Cardiac muscle cell (in vitro differentiated cells and primary cell): ENCODE measurements around the gene ZSWIM6. TPM values are rescaled to one million over a fixed set of nuclear protein-coding genes. Genes with fewer than 3 reads are reported as not detected.

Experiments used
- DNase-seq, 2 donors: peaks; one replicate each; pipeline versions ENCODE4 v3.0.0 to v3.0.0-alpha.2; 2010 to 2017; ENCODE audit warnings: low read depth in 1 of 2, low spot score in 1 of 2
- H3K27ac ChIP-seq: fragments of 200-600 bp; sonication (generic); 2 replicates; pipeline ENCODE4 v1.5.1; 2016
- H3K27me3 ChIP-seq: fragments of 200-600 bp; sonication (generic); 2 replicates; pipeline ENCODE4 v1.6.0; 2016; ENCODE audit warnings: control low read depth
- H3K36me3 ChIP-seq: fragments of 200-600 bp; sonication (generic); 2 replicates; pipeline ENCODE4 v1.5.1; 2016; ENCODE audit warnings: control low read depth
- H3K4me1 ChIP-seq: fragments of 200-600 bp; sonication (generic); 2 replicates; pipeline ENCODE4 v1.8.1; 2017; ENCODE audit warnings: low read depth, mild to moderate bottlenecking, mixed run types
- H3K4me3 ChIP-seq: fragments of 200-600 bp; sonication (generic); 2 replicates; pipeline ENCODE4 v1.5.1; 2016; ENCODE audit warnings: mild to moderate bottlenecking
- H3K9me3 ChIP-seq: fragments of 200-600 bp; sonication (generic); 2 replicates; pipeline ENCODE4 v1.5.1; 2017; ENCODE audit warnings: low read depth, mild to moderate bottlenecking, control low read depth
- CTCF ChIP-seq: IDR thresholded peaks from 2 replicates; pipeline ENCODE4 v1.5.1; 2012; ENCODE audit warnings: low read depth, mild to moderate bottlenecking, low read length
- polyA plus RNA-seq: library from polyadenylated mRNA; unstranded; fragments of >200 nt; fragmentation: Nextera tagmentation; extraction: Ambion mirVana; gene quantifications from 2 replicates; pipeline ENCODE4 v1.2.1, GENCODE V29; 2016
- total RNA-seq: library from RNA; depleted of rRNA; stranded (reverse); fragments of >200 nt; gene quantifications from 2 replicates; pipeline ENCODE4 v1.2.3, GENCODE V29; 2016

The ZSWIM6 gene
- total and polyA plus RNA-seq, 2 experiments from 2014 or later = 3.4 to 8.3 TPM

- H3K9me3 ChIP-seq = no peaks in the 10 kb centered on the region
- no peak overlapping the region for H3K27ac ChIP-seq
- no peaks in the 10 kb centered on the region for H3K27me3 ChIP-seq
- no peak overlapping the region for H3K4me3 ChIP-seq
- no peak for DNase-seq
- H3K36me3 ChIP-seq = no peaks in the 10 kb centered on the region
- no peak for TF ChIP-seq CTCF
- peaks cover 12% of the 10 kb centered on the region for H3K4me1 ChIP-seq
Measured at GRCh38 chr5:61386045-61386800, 54.2 kb downstream of the ZSWIM6 start.

GRCh38 chr5:61389609-61390008 is 57.6 kb downstream of the ZSWIM6 start:
- H3K36me3 ChIP-seq = no peaks in the 10 kb centered on the region
- no peak for DNase-seq
- no peak overlapping the region for H3K4me3 ChIP-seq
- H3K9me3 ChIP-seq = no peaks in the 10 kb centered on the region
- H3K4me1 ChIP-seq = peaks cover 12% of the 10 kb centered on the region
- TF ChIP-seq CTCF = no peak
- no peaks in the 10 kb centered on the region for H3K27me3 ChIP-seq
- H3K27ac ChIP-seq = no peak overlapping the region

GRCh38 chr5:61394078-61394704 is 62.1 kb downstream of the ZSWIM6 start:
- no peak for DNase-seq
- TF ChIP-seq CTCF = no peak
- no peaks in the 10 kb centered on the region for H3K27me3 ChIP-seq
- H3K9me3 ChIP-seq = no peaks in the 10 kb centered on the region
- H3K36me3 ChIP-seq = no peaks in the 10 kb centered on the region
- no peak overlapping the region for H3K4me3 ChIP-seq
- peaks cover 7% of the 10 kb centered on the region for H3K4me1 ChIP-seq
- H3K27ac ChIP-seq = no peak overlapping the region

GRCh38 chr5:61394793-61395192 is 62.7 kb downstream of the ZSWIM6 start:
- no peak for TF ChIP-seq CTCF
- Histone ChIP-seq H3K27me3 (no peaks in the 10 kb centered on the region), H3K4me1 (peaks cover 7% of the 10 kb centered on the region), H3K36me3 (no peaks in the 10 kb centered on the region), H3K27ac (no peak overlapping the region), H3K9me3 (no peaks in the 10 kb centered on the region), H3K4me3 (no peak overlapping the region)
- DNase-seq = no peak

- Histone ChIP-seq H3K27me3 (no peaks in the 10 kb centered on the region), H3K27ac (no peak overlapping the region), H3K4me3 (no peak overlapping the region), H3K36me3 (no peaks in the 10 kb centered on the region), H3K4me1 (peaks cover 11% of the 10 kb centered on the region), H3K9me3 (no peaks in the 10 kb centered on the region)
- DNase-seq = no peak
- TF ChIP-seq CTCF = no peak
Measured at GRCh38 chr5:61397238-61397637, 65.2 kb downstream of the ZSWIM6 start.
